Measurements from ENCODE around the gene SLC13A2. TPM values are rescaled to one million over a fixed set of nuclear protein-coding genes. Genes with fewer than 3 reads are reported as not detected.

The SLC13A2 gene
- total RNA-seq, 1 donor from 2014 or later, result not detected

GRCh38 chr17:28472871-28473497, 460 bp upstream of the SLC13A2 start:
- Histone ChIP-seq H3K36me3 (no peaks in the 10 kb centered on the region), H3K27me3 (no peaks in the 10 kb centered on the region), H3K4me3 (no peak overlapping the region), H3K9me3 (no peaks in the 10 kb centered on the region), H3K27ac (no peak overlapping the region), H3K4me1 (no peaks in the 10 kb centered on the region)
- TF ChIP-seq POLR2AphosphoS5 (IDR thresholded peaks at IDR 0.05; ENCODE audit: insufficient read depth in 1 of 2, low read depth in 1 of 2), result no peak
- no peak for TF ChIP-seq POLR2A (IDR thresholded peaks at IDR 0.05)
- TF ChIP-seq CTCF (IDR thresholded peaks at IDR 0.05), result no peak
- intact Hi-C loops (cut with DNase I), result no loop called here
- no peak for DNase-seq (ENCODE audit: extremely low spot score in 2 of 2)

DNA sequence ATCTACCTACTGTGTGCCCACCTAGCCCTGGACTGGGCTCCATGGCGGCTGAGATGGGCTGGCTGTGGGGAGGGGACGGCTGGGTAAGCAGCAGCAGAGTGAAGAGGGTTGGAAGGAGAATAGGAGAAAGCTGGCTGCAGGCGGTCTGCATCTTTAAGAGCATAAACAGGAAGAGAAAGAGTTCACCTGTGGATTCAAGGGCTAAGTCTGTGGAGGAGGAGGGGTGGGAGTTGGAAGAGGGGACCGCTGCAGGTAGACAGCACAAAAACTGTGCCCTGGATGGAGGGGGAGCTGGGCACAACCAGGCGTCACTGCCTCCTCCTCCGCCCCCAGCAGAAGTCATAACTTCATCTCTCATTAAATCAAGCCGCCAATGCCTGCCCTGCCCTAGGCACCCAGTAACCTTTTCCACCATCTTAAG, 677 bp downstream of the SLC13A2 start:
- H3K4me1 ChIP-seq, result no peaks in the 10 kb centered on the region
- TF ChIP-seq POLR2A (IDR thresholded peaks at IDR 0.05) (no peak), POLR2AphosphoS5 (IDR thresholded peaks at IDR 0.05; ENCODE audit: insufficient read depth in 1 of 2, low read depth in 1 of 2) (no peak), CTCF (IDR thresholded peaks at IDR 0.05) (no peak)
- H3K36me3 ChIP-seq, result no peaks in the 10 kb centered on the region
- no peaks in the 10 kb centered on the region for H3K9me3 ChIP-seq
- H3K27me3 ChIP-seq, result no peaks in the 10 kb centered on the region
- no peak overlapping the region for H3K4me3 ChIP-seq
- intact Hi-C loops (cut with DNase I), result no loop called here
- H3K27ac ChIP-seq, result no peak overlapping the region
- DNase-seq (ENCODE audit: extremely low spot score in 2 of 2), result no peak

- intact Hi-C loops (cut with DNase I), result no loop called here
- TF ChIP-seq POLR2A (IDR thresholded peaks at IDR 0.05), result no peak
- TF ChIP-seq CTCF (IDR thresholded peaks at IDR 0.05), result no peak
- no peak for TF ChIP-seq POLR2AphosphoS5 (IDR thresholded peaks at IDR 0.05; ENCODE audit: insufficient read depth in 1 of 2, low read depth in 1 of 2)
- H3K27ac ChIP-seq, result no peak overlapping the region
- H3K4me3 ChIP-seq, result no peak overlapping the region
- H3K36me3 ChIP-seq, result no peaks in the 10 kb centered on the region
- no peaks in the 10 kb centered on the region for H3K27me3 ChIP-seq
- no peaks in the 10 kb centered on the region for H3K4me1 ChIP-seq
- no peaks in the 10 kb centered on the region for H3K9me3 ChIP-seq
- no peak for DNase-seq (ENCODE audit: extremely low spot score in 2 of 2)
Observed at GRCh38 chr17:28475151-28475900, 1.9 kb downstream of the SLC13A2 start.

DNA sequence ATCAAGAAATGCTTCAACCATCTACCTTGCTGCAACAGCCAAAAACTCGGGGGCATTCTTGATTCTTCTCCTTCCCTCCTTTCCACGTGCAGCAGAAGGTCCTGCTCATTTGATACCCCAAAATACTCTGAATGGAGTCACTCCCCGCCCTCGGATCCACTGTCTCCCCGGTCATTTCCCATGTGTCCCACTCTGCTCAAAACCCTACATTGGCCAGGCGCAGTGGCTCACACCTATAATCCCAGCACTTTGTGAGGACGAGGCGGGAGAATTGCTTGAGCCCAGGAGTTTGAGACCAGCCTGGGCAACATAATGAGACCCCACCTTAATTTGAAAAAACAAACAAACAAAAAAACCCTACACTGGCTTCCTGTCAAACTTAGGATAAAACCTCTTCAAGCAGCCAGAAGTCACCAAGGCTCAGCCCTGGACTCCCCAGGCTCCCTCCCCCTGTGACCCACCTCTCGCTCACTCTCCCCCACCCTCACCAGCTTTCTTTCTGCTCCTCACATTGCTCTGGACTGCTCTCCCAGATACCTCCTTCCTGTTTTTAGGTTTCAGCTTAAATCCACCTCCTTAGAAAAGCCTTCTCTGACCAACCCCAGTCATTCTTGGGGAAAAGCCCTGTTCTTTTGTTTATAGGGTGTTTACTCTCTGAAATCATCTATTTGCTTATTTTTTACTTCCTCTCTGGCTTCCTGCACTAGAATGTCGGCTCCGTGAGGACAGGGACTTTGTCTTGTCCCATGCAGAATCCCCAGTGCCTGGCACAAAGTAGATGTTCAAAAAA, 2.8 kb downstream of the SLC13A2 start:
- no peaks in the 10 kb centered on the region for H3K36me3 ChIP-seq
- no peak for TF ChIP-seq CTCF (IDR thresholded peaks at IDR 0.05)
- no peak for TF ChIP-seq POLR2A (IDR thresholded peaks at IDR 0.05)
- H3K9me3 ChIP-seq, result no peaks in the 10 kb centered on the region
- intact Hi-C loops (cut with DNase I), result no loop called here
- H3K27ac ChIP-seq, result no peak overlapping the region
- H3K4me3 ChIP-seq, result no peak overlapping the region
- H3K27me3 ChIP-seq, result no peaks in the 10 kb centered on the region
- no peak for DNase-seq (ENCODE audit: extremely low spot score in 2 of 2)
- H3K4me1 ChIP-seq, result no peaks in the 10 kb centered on the region
